Activated T-cell treated with anti-CD3 and anti-CD28 coated beads, Interleukin-2, amount 50 U/mL, for 48 hours (primary cell): ENCODE results near the gene IGF1R.
"Not testable (repeated sequence)": the region's sequence is repeated elsewhere in the genome, so short reads cannot be mapped to it uniquely, and the experiment has no call there.

Experiments
- DNase-seq, 2 experiments: peaks; one replicate each; pipeline ENCODE4 v3.0.0-alpha.2; 2020

IGF1R gene

DNA sequence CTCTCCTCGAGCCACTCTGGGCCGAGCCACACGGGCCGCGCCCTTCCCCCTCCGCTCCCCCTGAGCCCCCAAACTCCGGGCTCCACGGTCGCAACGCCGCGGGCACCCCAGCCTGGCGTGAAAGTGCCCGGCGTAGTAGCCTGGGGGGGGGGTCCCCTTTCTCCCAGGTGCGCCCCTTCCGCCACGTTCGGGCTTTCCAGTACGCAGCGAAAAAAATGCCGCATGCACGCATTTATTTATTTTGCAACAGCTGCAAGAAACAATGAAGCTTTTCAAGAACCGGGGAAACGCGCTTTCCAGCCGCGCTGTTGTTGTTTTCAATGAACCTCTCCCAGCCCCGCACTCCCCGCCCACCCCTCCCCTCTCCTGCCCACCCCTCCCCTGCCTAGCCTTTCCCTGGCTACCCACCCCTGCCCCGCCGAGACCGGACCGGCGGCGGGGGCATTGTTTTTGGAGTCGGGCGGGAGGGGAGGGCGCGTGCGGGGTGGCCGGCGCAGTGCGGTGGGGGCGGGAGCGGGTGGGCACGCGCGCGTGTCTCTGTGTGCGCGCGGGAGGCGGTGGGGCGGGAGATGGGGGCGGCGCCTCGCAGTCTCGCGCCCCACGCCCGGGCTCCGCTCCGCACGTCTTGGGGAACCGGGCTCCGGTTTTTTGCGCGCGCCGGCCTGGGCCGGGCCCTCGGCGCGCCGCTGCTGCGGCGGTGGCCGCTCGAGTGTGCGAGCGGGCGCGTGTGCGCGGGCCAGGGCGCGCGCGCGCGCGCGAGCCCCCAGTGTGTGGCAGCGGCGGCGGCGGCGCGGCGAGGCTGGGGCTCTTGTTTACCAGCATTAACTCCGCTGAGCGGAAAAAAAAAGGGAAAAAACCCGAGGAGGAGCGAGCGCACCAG, at the start of gene IGF1R:
Gene IGF1R, plus strand, starts transcription at position 766 of the 880 bp plus-strand sequence. CDS start 1,043 bp downstream, outside the sequence.
- DNase-seq, result peak; percentile 88 to 93

- DNase-seq, result peak; percentile 48 to 53
Measured at GRCh38 chr15:98599909-98600691, 48.2 kb upstream of the IGF1R start.

DNA sequence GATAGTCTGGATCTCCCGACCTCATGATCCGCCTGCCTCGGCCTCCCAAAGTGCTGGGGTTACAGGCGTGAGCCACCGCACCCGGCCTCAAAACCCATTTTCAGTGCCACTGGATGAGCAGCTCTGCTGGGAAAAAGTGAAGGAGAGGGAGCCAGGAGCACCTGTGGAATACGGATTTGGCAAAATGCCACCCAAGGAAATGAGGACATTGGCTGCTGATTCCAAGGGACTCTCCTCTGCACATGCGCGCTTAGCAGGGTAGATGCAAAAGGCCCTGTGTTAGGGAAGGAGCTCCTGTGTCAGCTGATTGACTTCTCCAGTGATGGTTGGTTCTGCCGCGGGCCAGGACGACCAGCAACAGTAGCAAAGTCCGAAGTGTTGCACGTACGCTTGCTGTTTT, 43.4 kb upstream of the IGF1R start:
- no peak for DNase-seq

DNA sequence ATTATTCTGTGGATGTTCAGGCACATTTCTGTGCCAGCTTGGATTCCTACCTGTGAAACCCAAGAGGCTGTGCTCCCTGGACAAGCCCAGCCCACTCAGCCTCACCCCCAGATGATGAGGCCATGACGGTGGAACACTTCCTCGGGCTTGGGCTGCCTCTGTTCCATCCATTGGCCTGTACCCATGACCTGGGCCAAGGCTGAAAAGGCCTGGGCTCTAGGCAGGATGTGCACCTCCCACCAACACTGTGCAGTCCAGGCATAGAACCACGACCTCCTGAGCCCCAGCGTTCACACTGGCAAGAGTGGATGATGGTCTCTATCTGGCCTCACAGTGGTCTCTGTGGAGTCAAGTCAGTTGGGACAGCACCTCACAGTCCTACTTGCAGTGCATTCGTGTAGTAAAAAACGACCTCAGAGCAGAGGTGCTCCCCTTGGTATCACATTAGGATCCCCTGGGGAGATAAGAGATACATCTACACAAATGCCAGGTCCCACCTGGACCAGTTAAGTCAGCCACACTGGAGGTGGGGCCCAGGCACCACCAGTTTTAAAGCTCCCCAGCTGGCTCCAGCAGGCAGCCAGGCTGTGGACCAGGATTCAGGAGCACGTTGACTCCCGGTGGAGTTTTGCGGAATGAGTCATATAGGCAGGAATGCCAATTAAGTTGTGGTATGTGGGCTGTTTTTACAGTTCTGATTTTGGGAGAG, 39.0 kb upstream of the IGF1R start:
- DNase-seq, result no peak

- DNase-seq, result no peak
Measured at GRCh38 chr15:98610991-98611390, 37.3 kb upstream of the IGF1R start.

DNA sequence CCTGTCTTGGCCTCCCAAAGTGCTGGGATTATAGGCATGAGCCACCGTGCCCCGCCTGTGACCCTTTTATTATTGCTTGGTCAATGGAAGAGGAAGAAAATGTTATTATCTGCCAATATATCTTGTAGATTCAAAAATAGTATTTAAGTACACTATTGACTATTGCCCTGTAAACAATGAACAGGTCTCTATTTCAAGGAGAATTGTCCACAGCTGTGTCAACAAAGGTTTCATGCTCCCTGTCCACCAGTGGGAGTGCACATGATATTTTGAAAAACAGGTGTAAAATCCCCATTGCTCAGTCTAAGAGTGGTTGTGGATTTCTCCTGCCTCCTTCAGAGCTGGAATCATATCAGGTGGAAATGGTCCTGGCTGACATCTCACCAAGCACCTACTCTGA, 36.5 kb upstream of the IGF1R start:
- DNase-seq, result no peak

GRCh38 chr15:98612490-98613110, 35.7 kb upstream of the IGF1R start:
- DNase-seq, result no peak

GRCh38 chr15:98614681-98615080, 33.7 kb upstream of the IGF1R start:
- no peak for DNase-seq

GRCh38 chr15:98616397-98616796, 31.9 kb upstream of the IGF1R start:
- DNase-seq, result no peak

DNA sequence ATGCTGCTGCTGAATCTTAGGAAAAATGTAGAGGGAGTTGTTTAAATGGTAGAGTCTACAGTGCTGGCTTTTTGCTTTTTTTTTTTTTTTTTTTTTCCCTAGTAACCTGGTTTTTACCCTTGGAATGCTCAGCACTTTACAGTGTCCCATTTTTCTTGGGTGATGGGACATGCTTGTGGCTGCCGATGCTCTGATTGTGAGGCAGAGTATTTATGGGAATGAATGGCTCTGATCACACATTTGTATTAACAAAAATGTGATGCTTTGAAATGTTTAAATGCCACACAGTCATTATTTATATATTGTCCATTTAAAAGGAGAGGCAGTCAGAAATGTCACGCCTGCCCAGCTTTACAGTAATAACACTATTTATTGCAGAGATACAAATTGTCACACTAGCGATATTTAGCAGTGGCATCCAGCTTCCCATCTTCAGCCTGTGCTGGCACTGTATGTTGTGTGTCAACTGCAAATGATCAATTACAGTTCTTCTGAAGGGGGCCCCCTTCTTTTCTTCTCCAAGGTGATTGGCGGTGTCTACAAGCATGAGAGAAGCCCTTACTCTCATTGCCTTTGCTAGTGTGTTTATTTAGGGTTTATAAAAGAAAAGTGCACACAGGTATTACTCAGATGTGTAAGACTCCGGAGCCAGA, 30.9 kb upstream of the IGF1R start:
- no peak for DNase-seq

GRCh38 chr15:98618576-98618975, 29.8 kb upstream of the IGF1R start:
- not testable (repeated sequence) for DNase-seq

- no peak for DNase-seq
Measured at GRCh38 chr15:98620020-98620419, 28.3 kb upstream of the IGF1R start.

GRCh38 chr15:98621021-98621420, 27.3 kb upstream of the IGF1R start:
- no peak for DNase-seq

DNA sequence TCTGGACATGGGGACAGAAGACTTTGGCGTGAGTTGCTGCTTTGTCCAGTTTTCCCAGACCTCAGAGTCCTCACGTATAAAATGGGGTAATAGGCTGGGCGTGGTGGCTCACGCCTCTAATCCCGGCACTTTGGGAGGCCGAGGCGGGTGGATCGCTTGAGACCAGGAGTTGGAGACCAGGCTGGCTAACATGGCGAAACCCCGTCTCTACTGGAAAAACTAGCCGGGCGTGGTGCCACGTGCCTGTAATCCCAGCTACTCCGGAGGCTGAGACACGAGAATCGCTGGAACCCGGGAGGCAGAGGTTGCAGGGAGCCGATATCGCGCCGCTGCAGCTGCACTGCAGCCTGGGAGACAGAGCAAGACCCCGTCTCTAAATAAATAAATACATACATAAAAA, 22.7 kb upstream of the IGF1R start:
- DNase-seq, result no peak

- DNase-seq, result no peak
Measured at GRCh38 chr15:98626153-98626552, 22.2 kb upstream of the IGF1R start.

GRCh38 chr15:98628216-98628615, 20.1 kb upstream of the IGF1R start:
- DNase-seq, result no peak

GRCh38 chr15:98635848-98636247, 12.5 kb upstream of the IGF1R start:
- DNase-seq, result no peak

GRCh38 chr15:98643115-98643514, 5.2 kb upstream of the IGF1R start:
- DNase-seq, result no peak

GRCh38 chr15:98646546-98647025, 1.8 kb upstream of the IGF1R start:
- no peak for DNase-seq

GRCh38 chr15:98647026-98647773, 1.1 kb upstream of the IGF1R start:
- peak; percentile 75 to 80 for DNase-seq
